ENCODE results near the gene C2CD3. TPM values are rescaled to one million over a fixed set of nuclear protein-coding genes. Genes with fewer than 3 reads are reported as not detected.

C2CD3 gene
- total and polyA plus RNA-seq, 2 donors (not counting 1 experiment from before 2014, with no cell fraction given), result 5.8 to 8.3 TPM

DNA sequence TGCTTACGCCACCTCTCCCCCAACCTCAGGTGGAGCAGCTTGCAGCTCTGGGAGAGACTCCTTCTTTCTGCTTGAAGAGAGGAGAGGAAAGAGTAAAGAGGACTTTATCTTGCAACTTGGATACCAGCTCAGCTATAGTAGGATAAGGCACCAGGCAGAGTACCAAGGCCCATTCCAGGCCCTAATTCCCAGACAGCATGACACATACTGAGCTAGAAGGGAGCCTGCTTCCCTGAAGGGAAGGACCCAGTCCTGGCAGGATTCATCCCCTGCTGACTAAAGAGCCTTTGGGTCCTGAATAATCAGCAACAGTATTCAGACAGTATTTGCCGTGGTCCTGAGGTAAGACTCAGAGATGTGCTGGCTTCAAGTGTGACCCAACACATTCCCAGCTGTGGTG is 41.7 kb upstream of the C2CD3 start:
- no peaks in the 10 kb centered on the region for H3K4me1 ChIP-seq (ENCODE audit: control insufficient read depth, extremely low read depth, insufficient read depth, low read length)
- H3K79me2 ChIP-seq (ENCODE audit: control insufficient read depth, insufficient read depth, low read length), result no peaks in the 10 kb centered on the region
- no peaks in the 10 kb centered on the region for H3K9me3 ChIP-seq (ENCODE audit: control insufficient read depth, insufficient read depth, low read depth, low read length)
- no peaks in the 10 kb centered on the region for H4K20me1 ChIP-seq (ENCODE audit: control insufficient read depth, extremely low read depth, insufficient read depth, low read length)
- DNase-seq (ENCODE audit: low read depth in 2 of 2), result peak in 1 of 2 donors; percentile 39
- no peak overlapping the region for H2AFZ ChIP-seq (ENCODE audit: low read length)
- no peak overlapping the region for H3K27ac ChIP-seq (ENCODE audit: insufficient read depth, low read length)
- TF ChIP-seq EZH2 (IDR thresholded peaks at IDR 0.05; ENCODE audit: low read length, missing control alignments), result no peak
- TF ChIP-seq, protein P1, sequence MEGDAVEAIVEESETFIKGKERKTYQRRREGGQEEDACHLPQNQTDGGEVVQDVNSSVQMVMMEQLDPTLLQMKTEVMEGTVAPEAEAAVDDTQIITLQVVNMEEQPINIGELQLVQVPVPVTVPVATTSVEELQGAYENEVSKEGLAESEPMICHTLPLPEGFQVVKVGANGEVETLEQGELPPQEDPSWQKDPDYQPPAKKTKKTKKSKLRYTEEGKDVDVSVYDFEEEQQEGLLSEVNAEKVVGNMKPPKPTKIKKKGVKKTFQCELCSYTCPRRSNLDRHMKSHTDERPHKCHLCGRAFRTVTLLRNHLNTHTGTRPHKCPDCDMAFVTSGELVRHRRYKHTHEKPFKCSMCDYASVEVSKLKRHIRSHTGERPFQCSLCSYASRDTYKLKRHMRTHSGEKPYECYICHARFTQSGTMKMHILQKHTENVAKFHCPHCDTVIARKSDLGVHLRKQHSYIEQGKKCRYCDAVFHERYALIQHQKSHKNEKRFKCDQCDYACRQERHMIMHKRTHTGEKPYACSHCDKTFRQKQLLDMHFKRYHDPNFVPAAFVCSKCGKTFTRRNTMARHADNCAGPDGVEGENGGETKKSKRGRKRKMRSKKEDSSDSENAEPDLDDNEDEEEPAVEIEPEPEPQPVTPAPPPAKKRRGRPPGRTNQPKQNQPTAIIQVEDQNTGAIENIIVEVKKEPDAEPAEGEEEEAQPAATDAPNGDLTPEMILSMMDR (conservative IDR thresholded peaks at IDR 0.05 in 1 of 2, IDR thresholded peaks at IDR 0.05 in 1 of 2; ENCODE audit: low read depth in 1 of 2, low read length in 2 of 2), result no peak
- H3K4me3 ChIP-seq (replicated peaks in 1 of 4; ENCODE audit: control extremely low read depth in 1 of 4, insufficient read depth in 1 of 4, low read depth in 3 of 4, low read length in 4 of 4), result no peak overlapping the region
- no peaks in the 10 kb centered on the region for H3K27me3 ChIP-seq (ENCODE audit: control insufficient read depth, insufficient read depth, low read length)
- no peak overlapping the region for H3K4me2 ChIP-seq (ENCODE audit: extremely low read depth, insufficient read depth, low read length)
- H3K9ac ChIP-seq (ENCODE audit: insufficient read depth, low read length), result no peak overlapping the region
- no peaks in the 10 kb centered on the region for H3K36me3 ChIP-seq (ENCODE audit: control insufficient read depth, insufficient read depth, low read length)

DNA sequence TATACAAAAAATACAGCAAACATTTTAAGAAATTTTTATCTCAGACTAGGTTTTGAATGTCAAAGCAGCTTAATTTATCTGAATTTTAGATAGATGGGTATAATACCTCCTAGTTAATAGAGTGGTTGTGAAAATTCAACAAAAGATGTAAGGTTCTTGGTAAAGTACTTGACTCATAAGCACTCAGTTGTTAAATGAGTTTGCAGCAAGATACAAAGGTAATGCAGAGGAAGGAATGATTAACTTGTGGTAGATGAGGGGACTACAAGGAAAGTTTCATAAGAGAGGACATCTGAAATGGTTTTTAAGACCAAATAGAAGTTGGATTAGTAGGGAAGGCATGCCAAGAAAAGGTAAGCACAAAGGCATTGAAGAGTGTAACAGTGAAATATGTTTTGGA is 37.7 kb upstream of the C2CD3 start:
- Histone ChIP-seq H2AFZ (ENCODE audit: low read length) (no peak overlapping the region), H4K20me1 (ENCODE audit: control insufficient read depth, extremely low read depth, insufficient read depth, low read length) (no peaks in the 10 kb centered on the region), H3K4me1 (ENCODE audit: control insufficient read depth, extremely low read depth, insufficient read depth, low read length) (no peaks in the 10 kb centered on the region), H3K9ac (ENCODE audit: insufficient read depth, low read length) (no peak overlapping the region), H3K4me2 (ENCODE audit: extremely low read depth, insufficient read depth, low read length) (no peak overlapping the region), H3K9me3 (ENCODE audit: control insufficient read depth, insufficient read depth, low read depth, low read length) (no peaks in the 10 kb centered on the region), H3K27me3 (ENCODE audit: control insufficient read depth, insufficient read depth, low read length) (no peaks in the 10 kb centered on the region), H3K79me2 (ENCODE audit: control insufficient read depth, insufficient read depth, low read length) (no peaks in the 10 kb centered on the region), H3K36me3 (ENCODE audit: control insufficient read depth, insufficient read depth, low read length) (no peaks in the 10 kb centered on the region), H3K4me3 (replicated peaks in 1 of 4; ENCODE audit: control extremely low read depth in 1 of 4, insufficient read depth in 1 of 4, low read depth in 3 of 4, low read length in 4 of 4) (no peak overlapping the region), H3K27ac (ENCODE audit: insufficient read depth, low read length) (no peak overlapping the region)
- no peak for DNase-seq (ENCODE audit: low read depth in 2 of 2)
- no peak for TF ChIP-seq EZH2 (IDR thresholded peaks at IDR 0.05; ENCODE audit: low read length, missing control alignments)
- TF ChIP-seq, protein P1 (conservative IDR thresholded peaks at IDR 0.05 in 1 of 2, IDR thresholded peaks at IDR 0.05 in 1 of 2; ENCODE audit: low read depth in 1 of 2, low read length in 2 of 2), result no peak

DNA sequence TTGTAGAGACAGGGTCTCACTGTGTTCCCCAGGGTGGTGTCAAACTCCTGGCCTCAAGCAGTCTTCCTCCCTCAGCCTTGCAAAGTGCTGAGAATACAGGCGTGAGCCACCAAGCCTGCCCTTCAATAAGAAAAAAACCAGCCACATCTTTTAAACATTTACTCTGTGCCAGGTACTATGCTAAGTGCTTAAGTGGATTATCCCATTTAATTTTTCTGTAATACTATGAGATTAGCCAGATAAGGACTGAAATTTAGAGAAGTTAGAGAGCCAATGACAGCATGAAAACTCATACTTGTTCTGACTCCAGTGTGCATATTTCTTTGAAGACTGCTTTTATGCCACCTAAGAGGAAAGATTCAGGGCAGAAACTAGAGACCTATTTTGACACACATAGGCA is 35.9 kb upstream of the C2CD3 start:
- Histone ChIP-seq H3K9ac (ENCODE audit: insufficient read depth, low read length) (no peak overlapping the region), H4K20me1 (ENCODE audit: control insufficient read depth, extremely low read depth, insufficient read depth, low read length) (no peaks in the 10 kb centered on the region), H3K79me2 (ENCODE audit: control insufficient read depth, insufficient read depth, low read length) (no peaks in the 10 kb centered on the region), H3K27me3 (ENCODE audit: control insufficient read depth, insufficient read depth, low read length) (no peaks in the 10 kb centered on the region), H2AFZ (ENCODE audit: low read length) (no peak overlapping the region), H3K36me3 (ENCODE audit: control insufficient read depth, insufficient read depth, low read length) (no peaks in the 10 kb centered on the region), H3K4me2 (ENCODE audit: extremely low read depth, insufficient read depth, low read length) (no peak overlapping the region), H3K4me3 (replicated peaks in 1 of 4; ENCODE audit: control extremely low read depth in 1 of 4, insufficient read depth in 1 of 4, low read depth in 3 of 4, low read length in 4 of 4) (no peak overlapping the region), H3K9me3 (ENCODE audit: control insufficient read depth, insufficient read depth, low read depth, low read length) (no peaks in the 10 kb centered on the region), H3K4me1 (ENCODE audit: control insufficient read depth, extremely low read depth, insufficient read depth, low read length) (no peaks in the 10 kb centered on the region), H3K27ac (ENCODE audit: insufficient read depth, low read length) (no peak overlapping the region)
- no peak for TF ChIP-seq EZH2 (IDR thresholded peaks at IDR 0.05; ENCODE audit: low read length, missing control alignments)
- TF ChIP-seq, protein P1 (conservative IDR thresholded peaks at IDR 0.05 in 1 of 2, IDR thresholded peaks at IDR 0.05 in 1 of 2; ENCODE audit: low read depth in 1 of 2, low read length in 2 of 2), result no peak
- no peak for DNase-seq (ENCODE audit: low read depth in 2 of 2)
